Subcutaneous adipose tissue (tissue), 4 donors: ENCODE measurements around the gene NUP210. TPM values are rescaled to one million over a fixed set of nuclear protein-coding genes. Genes with fewer than 3 reads are reported as not detected.

Source experiments
- total RNA-seq, 4 donors: library from RNA; depleted of rRNA; stranded (reverse); fragments of >200 nt; gene quantifications; one replicate each; pipeline ENCODE4 v1.1.0, GENCODE V29; 2016
- TF ChIP-seq, protein P1 (sequence below): fragments of 450-650 bp; IDR thresholded peaks from one replicate; pipeline ENCODE4 v1.5.1; 2016; ENCODE audit warnings: low read depth, mild to moderate bottlenecking, control low read depth, antibody characterized with exemption, moderate library complexity

The NUP210 gene
- total RNA-seq, 4 donors from 2014 or later, result 1.1 to 9.9 (median 2.0) TPM

DNA sequence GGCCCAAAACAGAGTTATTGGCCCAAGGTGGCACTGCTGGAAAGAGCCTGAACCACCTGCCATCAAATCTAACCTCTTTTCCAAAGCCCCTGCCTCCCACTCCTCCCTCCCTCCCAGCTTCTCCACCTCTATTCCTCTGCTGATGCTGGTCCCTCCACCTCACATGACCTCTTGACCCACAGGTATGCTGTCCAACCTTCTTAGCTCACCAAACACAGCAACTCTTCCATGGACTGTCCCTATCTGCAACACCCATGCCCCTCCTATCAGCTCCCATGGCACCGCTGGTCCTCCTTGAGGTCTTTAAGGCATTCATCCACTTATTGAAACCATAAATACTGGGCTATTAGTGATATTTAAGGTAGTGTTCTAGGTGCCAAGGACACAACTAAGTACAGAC is 12.6 kb downstream of the NUP210 start:
- TF ChIP-seq, protein P1, sequence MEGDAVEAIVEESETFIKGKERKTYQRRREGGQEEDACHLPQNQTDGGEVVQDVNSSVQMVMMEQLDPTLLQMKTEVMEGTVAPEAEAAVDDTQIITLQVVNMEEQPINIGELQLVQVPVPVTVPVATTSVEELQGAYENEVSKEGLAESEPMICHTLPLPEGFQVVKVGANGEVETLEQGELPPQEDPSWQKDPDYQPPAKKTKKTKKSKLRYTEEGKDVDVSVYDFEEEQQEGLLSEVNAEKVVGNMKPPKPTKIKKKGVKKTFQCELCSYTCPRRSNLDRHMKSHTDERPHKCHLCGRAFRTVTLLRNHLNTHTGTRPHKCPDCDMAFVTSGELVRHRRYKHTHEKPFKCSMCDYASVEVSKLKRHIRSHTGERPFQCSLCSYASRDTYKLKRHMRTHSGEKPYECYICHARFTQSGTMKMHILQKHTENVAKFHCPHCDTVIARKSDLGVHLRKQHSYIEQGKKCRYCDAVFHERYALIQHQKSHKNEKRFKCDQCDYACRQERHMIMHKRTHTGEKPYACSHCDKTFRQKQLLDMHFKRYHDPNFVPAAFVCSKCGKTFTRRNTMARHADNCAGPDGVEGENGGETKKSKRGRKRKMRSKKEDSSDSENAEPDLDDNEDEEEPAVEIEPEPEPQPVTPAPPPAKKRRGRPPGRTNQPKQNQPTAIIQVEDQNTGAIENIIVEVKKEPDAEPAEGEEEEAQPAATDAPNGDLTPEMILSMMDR, result no peak

DNA sequence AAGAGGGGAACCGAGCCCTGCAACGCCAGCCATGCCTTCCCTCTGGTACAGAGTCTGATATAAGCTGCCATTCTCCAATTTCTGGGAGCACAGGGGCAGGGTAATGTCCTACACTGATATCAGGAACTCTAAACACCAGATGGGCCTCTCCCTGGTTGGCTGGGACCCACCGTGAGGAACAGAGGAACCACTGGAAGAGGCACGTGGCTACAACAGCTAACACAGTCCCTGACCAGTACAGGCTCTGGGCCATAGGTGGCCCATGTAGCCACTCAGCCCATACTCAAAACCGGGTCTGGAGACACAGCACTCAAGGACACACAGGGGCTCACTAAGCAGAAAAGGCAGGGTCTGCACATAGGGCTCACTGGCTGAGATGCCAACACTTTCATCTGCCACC is 13.9 kb downstream of the NUP210 start:
- TF ChIP-seq, protein P1, result no peak

DNA sequence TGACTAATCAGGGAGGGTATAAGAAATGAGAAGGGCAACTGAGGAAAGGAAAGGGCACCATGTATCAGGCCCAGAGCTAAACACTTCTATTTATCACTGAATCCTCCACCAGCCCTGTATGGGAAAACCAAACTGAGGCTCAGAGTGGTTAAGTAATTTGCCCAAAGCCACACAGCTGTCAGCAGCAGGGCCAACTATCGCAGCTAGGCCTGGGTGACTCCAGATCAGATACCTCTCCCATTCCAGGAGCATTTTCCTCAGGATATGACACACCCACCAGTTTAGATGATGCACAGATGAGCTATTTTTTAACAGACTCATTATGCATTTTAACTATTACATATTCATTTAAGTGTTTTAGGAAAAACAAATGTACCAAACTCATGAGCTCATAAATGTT is 14.5 kb downstream of the NUP210 start:
- TF ChIP-seq, protein P1, result no peak

DNA sequence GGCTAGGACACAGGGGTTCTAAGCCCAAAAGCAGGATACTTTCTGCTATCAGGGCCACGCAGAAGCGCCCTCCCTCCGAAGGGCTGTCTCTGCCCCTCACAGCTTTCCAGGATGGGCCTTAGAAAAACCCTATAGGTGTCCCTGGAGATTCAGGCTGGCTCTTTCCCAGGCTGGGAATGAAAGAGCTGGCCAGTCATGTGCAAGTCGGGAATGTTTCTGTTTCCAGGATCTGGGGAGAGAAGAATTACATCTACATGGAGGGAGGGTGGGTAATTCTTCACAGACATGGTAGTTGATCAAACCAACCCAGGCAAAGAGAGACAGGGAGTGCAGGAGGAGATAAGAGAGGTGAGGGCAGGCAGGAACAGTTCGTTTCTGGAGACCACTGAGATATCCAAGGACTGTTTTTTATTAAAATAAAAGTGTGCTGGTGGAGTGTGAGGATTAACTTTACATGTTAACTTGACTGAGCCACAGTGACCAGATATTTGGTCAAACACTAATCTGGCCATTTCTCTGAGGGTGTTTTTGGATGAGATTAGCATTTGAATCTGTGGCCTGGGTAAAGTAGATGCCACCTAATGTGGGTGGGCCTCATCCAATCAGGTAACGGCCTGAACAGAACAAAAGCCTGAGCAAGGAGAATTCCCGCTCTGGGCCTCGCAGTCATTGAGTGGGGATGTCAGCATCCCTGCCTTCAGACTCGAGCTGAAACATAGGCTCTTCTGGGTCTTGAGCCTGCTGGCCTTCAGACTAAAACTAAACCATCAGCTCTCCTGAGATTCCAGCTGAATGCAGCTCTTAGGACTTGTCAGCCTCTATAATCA is 15.3 kb downstream of the NUP210 start:
- TF ChIP-seq, protein P1, result no peak

DNA sequence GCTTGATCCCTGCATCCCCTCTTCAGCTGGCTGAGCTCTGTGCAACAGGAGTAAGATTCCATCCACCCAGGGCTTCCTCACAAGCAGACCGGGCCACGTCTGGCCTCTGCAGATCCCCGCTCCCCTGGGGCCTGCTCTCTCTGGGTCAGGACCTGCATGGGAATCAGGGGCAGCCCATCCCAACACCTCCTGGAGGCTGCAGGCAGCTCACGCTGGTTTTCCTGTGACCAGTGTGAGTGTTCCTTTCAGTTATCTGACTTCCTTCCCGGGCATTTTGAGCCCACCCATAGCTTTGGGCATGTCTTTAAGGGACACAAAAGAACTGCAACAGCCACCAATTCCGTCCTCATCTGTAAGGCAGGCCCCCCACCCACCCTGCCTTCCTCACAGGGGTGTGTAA is 16.3 kb downstream of the NUP210 start:
- TF ChIP-seq, protein P1, result no peak

DNA sequence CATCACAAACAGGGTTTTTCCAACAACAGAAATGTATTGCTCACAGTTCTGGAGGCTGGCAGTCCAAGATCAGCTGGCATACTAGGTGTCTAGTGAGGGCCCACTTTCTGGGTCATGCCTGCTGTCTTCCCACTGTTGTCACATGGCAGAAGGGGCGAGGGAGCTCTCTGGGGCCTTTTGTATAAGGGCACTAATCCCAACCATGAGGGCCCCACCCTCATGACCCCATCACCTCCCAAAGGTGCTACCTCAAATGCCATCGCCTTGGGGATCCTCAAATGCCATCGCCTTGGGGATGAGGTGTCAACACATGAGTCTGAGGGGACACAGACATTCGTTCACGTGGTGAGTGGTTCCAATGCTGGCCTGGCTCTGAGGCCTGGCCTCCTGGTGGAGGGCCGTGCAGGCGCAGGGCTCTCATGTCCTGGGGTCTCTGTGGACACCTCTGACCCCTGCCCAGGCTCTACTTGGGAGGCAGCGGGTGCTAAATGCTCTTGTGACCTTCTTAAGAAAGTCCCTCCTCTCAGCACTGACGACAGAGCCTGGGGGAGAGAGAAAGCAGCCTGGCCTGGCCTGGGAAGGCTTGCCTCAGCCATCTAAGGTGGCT is 16.8 kb downstream of the NUP210 start:
- TF ChIP-seq, protein P1, result no peak

DNA sequence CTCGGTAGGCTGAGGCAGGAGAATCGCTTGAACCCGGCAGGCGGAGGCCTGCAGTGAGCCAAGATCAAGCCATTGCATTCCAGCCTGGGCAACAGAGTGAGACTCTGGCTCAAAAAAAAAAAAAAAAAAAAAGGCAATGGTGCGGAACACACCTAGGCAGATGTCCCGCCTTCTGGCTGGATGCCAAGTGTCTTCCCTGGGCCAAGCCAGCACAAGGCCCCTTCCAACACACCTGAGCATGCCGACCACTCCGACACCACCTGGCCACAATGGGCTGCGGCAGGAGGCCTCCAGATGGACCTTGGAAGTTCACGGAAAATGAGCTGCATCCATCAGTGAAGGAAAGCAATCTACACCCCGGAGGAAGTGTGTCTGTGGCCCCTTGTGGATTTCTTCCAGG is 19.0 kb downstream of the NUP210 start:
- TF ChIP-seq, protein P1, result no peak
